HepG2 (cell line): ENCODE data around the gene CNOT1. TPM values are rescaled to one million over a fixed set of nuclear protein-coding genes. Genes with fewer than 3 reads are reported as not detected.

Source experiments
- BRD4 ChIP-seq: sonication (generic); formaldehyde crosslinking; IDR thresholded peaks from 2 replicates; pipeline ENCODE4 v1.4.0; 2020; ENCODE audit warnings: missing genetic modification reagents
- HOXA5 ChIP-seq: sonication (generic); formaldehyde crosslinking; IDR thresholded peaks from 2 replicates; pipeline ENCODE4 v1.4.0; 2020; ENCODE audit warnings: missing genetic modification reagents
- MLLT10 ChIP-seq: sonication (generic); formaldehyde crosslinking; IDR thresholded peaks from 2 replicates; pipeline ENCODE4 v1.4.0; 2020; ENCODE audit warnings: missing genetic modification reagents
- NFKBIZ ChIP-seq: IDR thresholded peaks from 2 replicates; pipeline ENCODE4 v1.6.1; 2018; ENCODE audit warnings: missing genetic modification reagents, missing compliant biosample characterization
- NR3C1 ChIP-seq: sonication (generic); formaldehyde crosslinking; IDR thresholded peaks from 2 replicates; pipeline ENCODE4 v1.4.0; 2020; ENCODE audit warnings: missing genetic modification reagents
- RFX3 ChIP-seq: IDR thresholded peaks from 2 replicates; pipeline ENCODE4 v1.6.1; 2016; ENCODE audit warnings: missing biosample characterization, missing genetic modification reagents
- ZNF143 ChIP-seq: sonication (generic); formaldehyde crosslinking; IDR thresholded peaks from 2 replicates; pipeline ENCODE4 v1.4.0; 2020; ENCODE audit warnings: missing genetic modification reagents
- ZNF256 ChIP-seq: sonication (generic); formaldehyde crosslinking; conservative IDR thresholded peaks from 2 replicates; pipeline ENCODE4 v1.4.0; 2020; ENCODE audit warnings: missing genetic modification reagents
- ZNF260 ChIP-seq: sonication (generic); formaldehyde crosslinking; IDR thresholded peaks from 2 replicates; pipeline ENCODE4 v1.4.0; 2020; ENCODE audit warnings: missing genetic modification reagents, low read depth, mild to moderate bottlenecking, borderline replicate concordance
- polyA plus RNA-seq, 8 experiments: library from polyadenylated mRNA; depleted of rRNA in 3 of 8; stranded (reverse) in 7 of 8; unstranded in 1 of 8; fragments of >200 nt; fragmentation: Illumina TruSeq in 4 of 8; extraction: Trizol in 4 of 8; gene quantifications; 2 replicates each; pipeline versions ENCODE4 v1.2.1 to v1.2.3, GENCODE V29; 2011 to 2016; ENCODE audit warnings: low read depth in 4 of 8, missing spikeins in 1 of 8, mixed read lengths in 1 of 8; ENCODE audit not compliant: insufficient read depth in 1 of 8
- total RNA-seq, 5 experiments: library from RNA; depleted of rRNA; stranded (reverse); fragments of >200 nt; fragmentation: Illumina TruSeq; extraction: Trizol; gene quantifications; 2 replicates each; pipeline ENCODE4 v1.2.3, GENCODE V29; 2016; ENCODE audit warnings: low read depth in 1 of 5
- TF ChIP-seq, protein P1 (sequence below): sonication (generic); formaldehyde crosslinking; IDR thresholded peaks from 2 replicates; pipeline ENCODE4 v1.8.1; 2023; ENCODE audit warnings: mild to moderate bottlenecking, missing genetic modification reagents
- TF ChIP-seq, protein P2 (sequence below): sonication (generic); formaldehyde crosslinking; IDR thresholded peaks from 2 replicates; pipeline ENCODE4 v1.4.0; 2020; ENCODE audit warnings: mild to moderate bottlenecking, missing genetic modification reagents
- TF ChIP-seq, protein P3 (sequence below): sonication (generic); formaldehyde crosslinking; IDR thresholded peaks from 2 replicates; pipeline ENCODE4 v1.4.0; 2020; ENCODE audit warnings: low read depth, missing genetic modification reagents
- TF ChIP-seq, protein P4 (sequence below): sonication (generic); formaldehyde crosslinking; IDR thresholded peaks from 2 replicates; pipeline ENCODE4 v1.8.0; 2022; ENCODE audit warnings: missing genetic modification reagents, mild to moderate bottlenecking, inconsistent platforms, borderline replicate concordance
- TF ChIP-seq, protein P5 (sequence below): sonication (generic); formaldehyde crosslinking; IDR thresholded peaks from 2 replicates; pipeline ENCODE4 v1.8.0; 2022; ENCODE audit warnings: mild to moderate bottlenecking, missing genetic modification reagents, borderline replicate concordance
- TF ChIP-seq, protein P6 (sequence below): sonication (generic); formaldehyde crosslinking; IDR thresholded peaks from 2 replicates; pipeline ENCODE4 v1.8.0; 2022; ENCODE audit warnings: missing genetic modification reagents, mild to moderate bottlenecking, borderline replicate concordance
- TF ChIP-seq, protein P7 (sequence below): sonication (generic); formaldehyde crosslinking; IDR thresholded peaks from 2 replicates; pipeline ENCODE4 v1.8.0; 2022; ENCODE audit warnings: mild to moderate bottlenecking, missing genetic modification reagents

The CNOT1 gene
- total and polyA plus RNA-seq, 2 of the 13 experiments (the other 11 are each of a cell fraction or from before 2014, with no cell fraction given): 188 to 232 TPM

DNA sequence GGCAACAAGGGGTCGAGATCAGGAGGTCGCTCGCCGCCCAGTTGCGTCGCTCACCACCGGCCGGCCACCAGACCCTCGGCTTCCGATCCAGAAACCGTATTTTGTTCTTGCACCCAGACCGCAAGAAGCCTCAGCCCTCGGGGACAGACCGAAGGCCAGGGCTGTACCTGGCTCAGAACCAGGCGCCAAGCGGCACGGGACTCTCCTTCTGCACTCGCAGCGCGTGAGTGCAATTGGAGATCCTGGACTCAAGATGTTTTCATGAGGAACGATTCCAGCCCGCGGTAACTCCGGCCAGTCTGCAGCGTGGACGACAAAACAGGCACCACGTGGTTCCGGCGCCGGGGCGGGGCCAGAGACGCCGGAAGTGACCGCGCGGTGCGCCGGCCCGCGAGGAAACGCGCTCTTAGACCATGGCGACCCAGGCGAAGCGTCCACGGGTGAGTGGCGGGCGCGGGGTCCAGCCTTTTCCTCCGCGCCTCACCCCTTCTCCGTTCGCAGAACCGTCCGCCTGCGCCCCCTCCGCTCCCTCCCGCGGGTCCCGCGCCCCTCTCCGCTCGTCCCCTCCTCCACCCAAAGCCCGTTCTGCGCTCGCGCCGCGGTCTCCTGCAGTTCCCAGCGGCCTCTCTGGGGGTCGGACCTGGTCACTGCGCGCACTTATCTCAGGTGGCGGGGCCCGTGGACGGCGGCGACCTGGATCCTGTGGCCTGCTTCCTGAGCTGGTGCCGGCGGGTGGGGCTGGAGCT lies 114.3 kb downstream of the CNOT1 start, which contains the start of gene SETD6 (continued):
- TF ChIP-seq ZNF256 (CRISPR knock-in tag): peak; percentile 86
- TF ChIP-seq, protein P1, sequence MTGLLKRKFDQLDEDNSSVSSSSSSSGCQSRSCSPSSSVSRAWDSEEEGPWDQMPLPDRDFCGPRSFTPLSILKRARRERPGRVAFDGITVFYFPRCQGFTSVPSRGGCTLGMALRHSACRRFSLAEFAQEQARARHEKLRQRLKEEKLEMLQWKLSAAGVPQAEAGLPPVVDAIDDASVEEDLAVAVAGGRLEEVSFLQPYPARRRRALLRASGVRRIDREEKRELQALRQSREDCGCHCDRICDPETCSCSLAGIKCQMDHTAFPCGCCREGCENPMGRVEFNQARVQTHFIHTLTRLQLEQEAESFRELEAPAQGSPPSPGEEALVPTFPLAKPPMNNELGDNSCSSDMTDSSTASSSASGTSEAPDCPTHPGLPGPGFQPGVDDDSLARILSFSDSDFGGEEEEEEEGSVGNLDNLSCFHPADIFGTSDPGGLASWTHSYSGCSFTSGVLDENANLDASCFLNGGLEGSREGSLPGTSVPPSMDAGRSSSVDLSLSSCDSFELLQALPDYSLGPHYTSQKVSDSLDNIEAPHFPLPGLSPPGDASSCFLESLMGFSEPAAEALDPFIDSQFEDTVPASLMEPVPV (CRISPR knock-in tag): peak; percentile 93
- no peak for TF ChIP-seq MLLT10 (CRISPR knock-in tag)
- peak; percentile 19; the same call in 1 of the 2 replicates for TF ChIP-seq RFX3
- TF ChIP-seq, protein P2, sequence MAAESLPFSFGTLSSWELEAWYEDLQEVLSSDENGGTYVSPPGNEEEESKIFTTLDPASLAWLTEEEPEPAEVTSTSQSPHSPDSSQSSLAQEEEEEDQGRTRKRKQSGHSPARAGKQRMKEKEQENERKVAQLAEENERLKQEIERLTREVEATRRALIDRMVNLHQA (CRISPR knock-in tag): no peak
- TF ChIP-seq ZNF143 (CRISPR knock-in tag): peak; percentile 74
- TF ChIP-seq HOXA5: peak; percentile 90
- TF ChIP-seq, protein P3, sequence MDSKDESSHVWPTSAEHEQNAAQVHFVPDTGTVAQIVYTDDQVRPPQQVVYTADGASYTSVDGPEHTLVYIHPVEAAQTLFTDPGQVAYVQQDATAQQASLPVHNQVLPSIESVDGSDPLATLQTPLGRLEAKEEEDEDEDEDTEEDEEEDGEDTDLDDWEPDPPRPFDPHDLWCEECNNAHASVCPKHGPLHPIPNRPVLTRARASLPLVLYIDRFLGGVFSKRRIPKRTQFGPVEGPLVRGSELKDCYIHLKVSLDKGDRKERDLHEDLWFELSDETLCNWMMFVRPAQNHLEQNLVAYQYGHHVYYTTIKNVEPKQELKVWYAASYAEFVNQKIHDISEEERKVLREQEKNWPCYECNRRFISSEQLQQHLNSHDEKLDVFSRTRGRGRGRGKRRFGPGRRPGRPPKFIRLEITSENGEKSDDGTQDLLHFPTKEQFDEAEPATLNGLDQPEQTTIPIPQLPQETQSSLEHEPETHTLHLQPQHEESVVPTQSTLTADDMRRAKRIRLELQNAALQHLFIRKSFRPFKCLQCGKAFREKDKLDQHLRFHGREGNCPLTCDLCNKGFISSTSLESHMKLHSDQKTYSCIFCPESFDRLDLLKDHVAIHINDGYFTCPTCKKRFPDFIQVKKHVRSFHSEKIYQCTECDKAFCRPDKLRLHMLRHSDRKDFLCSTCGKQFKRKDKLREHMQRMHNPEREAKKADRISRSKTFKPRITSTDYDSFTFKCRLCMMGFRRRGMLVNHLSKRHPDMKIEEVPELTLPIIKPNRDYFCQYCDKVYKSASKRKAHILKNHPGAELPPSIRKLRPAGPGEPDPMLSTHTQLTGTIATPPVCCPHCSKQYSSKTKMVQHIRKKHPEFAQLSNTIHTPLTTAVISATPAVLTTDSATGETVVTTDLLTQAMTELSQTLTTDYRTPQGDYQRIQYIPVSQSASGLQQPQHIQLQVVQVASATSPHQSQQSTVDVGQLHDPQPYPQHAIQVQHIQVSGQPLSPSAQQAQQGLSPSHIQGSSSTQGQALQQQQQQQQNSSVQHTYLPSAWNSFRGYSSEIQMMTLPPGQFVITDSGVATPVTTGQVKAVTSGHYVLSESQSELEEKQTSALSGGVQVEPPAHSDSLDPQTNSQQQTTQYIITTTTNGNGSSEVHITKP (CRISPR knock-in tag): no peak; the same call in 1 of the 2 replicates
- TF ChIP-seq, protein P4, sequence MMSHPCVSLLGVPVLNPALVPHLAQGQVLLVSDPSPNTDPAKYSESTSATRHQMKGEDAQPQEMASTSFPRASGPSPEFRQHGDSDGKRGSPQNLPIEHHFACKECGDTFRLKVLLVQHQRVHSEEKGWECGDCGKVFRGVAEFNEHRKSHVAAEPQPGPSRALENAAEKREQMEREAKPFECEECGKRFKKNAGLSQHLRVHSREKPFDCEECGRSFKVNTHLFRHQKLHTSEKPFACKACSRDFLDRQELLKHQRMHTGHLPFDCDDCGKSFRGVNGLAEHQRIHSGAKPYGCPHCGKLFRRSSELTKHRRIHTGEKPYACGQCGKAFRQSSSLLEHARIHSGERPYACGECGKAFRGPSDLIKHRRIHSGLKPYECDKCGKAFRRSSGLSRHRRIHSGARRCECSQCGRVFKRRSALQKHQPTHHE (CRISPR knock-in tag): peak; percentile 74; the same call in 1 of the 2 replicates
- TF ChIP-seq, protein P5, sequence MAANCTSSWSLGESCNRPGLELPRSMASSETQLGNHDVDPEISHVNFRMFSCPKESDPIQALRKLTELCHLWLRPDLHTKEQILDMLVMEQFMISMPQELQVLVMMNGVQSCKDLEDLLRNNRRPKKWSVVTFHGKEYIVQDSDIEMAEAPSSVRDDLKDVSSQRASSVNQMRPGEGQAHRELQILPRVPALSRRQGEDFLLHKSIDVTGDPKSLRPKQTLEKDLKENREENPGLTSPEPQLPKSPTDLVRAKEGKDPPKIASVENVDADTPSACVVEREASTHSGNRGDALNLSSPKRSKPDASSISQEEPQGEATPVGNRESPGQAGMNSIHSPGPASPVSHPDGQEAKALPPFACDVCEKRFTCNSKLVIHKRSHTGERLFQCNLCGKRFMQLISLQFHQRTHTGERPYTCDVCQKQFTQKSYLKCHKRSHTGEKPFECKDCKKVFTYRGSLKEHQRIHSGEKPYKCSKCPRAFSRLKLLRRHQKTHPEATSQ (CRISPR knock-in tag): no peak; the same call in 1 of the 2 replicates
- TF ChIP-seq, protein P6, sequence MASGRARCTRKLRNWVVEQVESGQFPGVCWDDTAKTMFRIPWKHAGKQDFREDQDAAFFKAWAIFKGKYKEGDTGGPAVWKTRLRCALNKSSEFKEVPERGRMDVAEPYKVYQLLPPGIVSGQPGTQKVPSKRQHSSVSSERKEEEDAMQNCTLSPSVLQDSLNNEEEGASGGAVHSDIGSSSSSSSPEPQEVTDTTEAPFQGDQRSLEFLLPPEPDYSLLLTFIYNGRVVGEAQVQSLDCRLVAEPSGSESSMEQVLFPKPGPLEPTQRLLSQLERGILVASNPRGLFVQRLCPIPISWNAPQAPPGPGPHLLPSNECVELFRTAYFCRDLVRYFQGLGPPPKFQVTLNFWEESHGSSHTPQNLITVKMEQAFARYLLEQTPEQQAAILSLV (CRISPR knock-in tag): peak; percentile 87; the same call in 1 of the 2 replicates
- no peak; the same call in 1 of the 2 replicates for TF ChIP-seq ZNF260 (CRISPR knock-in tag)
- TF ChIP-seq NR3C1 (CRISPR knock-in tag): no peak
- TF ChIP-seq, protein P7, sequence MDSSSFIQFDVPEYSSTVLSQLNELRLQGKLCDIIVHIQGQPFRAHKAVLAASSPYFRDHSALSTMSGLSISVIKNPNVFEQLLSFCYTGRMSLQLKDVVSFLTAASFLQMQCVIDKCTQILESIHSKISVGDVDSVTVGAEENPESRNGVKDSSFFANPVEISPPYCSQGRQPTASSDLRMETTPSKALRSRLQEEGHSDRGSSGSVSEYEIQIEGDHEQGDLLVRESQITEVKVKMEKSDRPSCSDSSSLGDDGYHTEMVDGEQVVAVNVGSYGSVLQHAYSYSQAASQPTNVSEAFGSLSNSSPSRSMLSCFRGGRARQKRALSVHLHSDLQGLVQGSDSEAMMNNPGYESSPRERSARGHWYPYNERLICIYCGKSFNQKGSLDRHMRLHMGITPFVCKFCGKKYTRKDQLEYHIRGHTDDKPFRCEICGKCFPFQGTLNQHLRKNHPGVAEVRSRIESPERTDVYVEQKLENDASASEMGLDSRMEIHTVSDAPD: 0 out of 2 replicates have a peak, but pooled peaks have one; percentile 54
- peak; percentile 84 for TF ChIP-seq BRD4
- peak; percentile 52; the same call in 1 of the 2 replicates for TF ChIP-seq NFKBIZ (CRISPR knock-in tag)
